ENCODE results near the gene NIPA2.

NIPA2 gene

DNA sequence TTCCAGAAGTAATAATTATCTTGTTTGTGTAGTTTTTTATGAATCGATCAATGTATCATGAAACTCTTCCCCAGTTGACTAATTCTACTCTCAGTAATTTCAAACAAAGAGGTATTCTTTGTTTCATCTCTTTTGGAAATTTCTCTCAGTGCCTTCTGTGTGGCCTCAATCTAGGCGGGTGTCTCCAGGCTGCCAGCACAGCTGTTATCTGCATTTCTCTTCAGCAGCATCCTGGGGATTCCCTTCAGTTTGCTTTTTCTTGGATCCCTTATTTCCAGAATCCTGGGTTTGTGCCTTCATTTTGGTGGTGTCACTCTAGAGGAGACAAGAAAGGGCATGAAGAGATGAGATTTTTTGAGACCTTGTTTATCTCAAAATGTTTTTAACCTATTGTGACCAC, 22.7 kb downstream of the NIPA2 start:
- TF ChIP-seq CTCF (conservative IDR thresholded peaks at IDR 0.05), result no peak

GRCh38 chr15:22863356-22863755, 24.9 kb downstream of the NIPA2 start:
- TF ChIP-seq CTCF (conservative IDR thresholded peaks at IDR 0.05), result no peak
- H3K27ac ChIP-seq, result peak overlapping the region; percentile 73; the same call in 1 of the 2 replicates

More for the DNA sequence above, 22.7 kb downstream of the NIPA2 start:
- H3K27ac ChIP-seq, result peak overlapping the region; percentile 73

- no peak for TF ChIP-seq CTCF (conservative IDR thresholded peaks at IDR 0.05)
- H3K27ac ChIP-seq, result no peak overlapping the region
Measured at GRCh38 chr15:22866079-22866478, 27.6 kb downstream of the NIPA2 start.

- H3K27ac ChIP-seq, result peak overlapping the region; percentile 65
- no peak for TF ChIP-seq CTCF (conservative IDR thresholded peaks at IDR 0.05)
Measured at GRCh38 chr15:22867886-22868285, 29.4 kb downstream of the NIPA2 start.

GRCh38 chr15:22868495-22868894, 30.0 kb downstream of the NIPA2 start:
- H3K27ac ChIP-seq, result peak overlapping the region; percentile 65
- TF ChIP-seq CTCF (conservative IDR thresholded peaks at IDR 0.05), result no peak

DNA sequence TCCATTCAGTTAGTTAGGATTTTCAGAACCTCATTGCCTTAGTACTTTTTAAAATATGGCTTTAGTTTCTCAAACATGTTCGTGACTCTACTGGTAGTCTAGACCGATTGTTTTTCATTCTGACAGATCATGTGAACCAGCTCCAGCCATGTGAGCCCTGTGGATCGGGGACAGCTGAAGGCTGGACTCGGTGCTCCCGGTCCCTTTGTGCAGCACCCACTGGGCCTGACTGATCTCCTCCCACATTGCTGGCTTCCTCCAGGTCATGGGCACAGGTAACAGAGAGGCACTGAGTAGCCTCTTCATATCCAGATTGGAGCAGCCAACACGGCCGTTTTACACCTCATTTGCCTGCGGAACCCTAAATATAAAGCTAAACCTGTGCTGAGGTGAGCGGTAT, 30.5 kb downstream of the NIPA2 start:
- TF ChIP-seq CTCF (conservative IDR thresholded peaks at IDR 0.05), result no peak
- H3K27ac ChIP-seq, result peak overlapping the region; percentile 65

DNA sequence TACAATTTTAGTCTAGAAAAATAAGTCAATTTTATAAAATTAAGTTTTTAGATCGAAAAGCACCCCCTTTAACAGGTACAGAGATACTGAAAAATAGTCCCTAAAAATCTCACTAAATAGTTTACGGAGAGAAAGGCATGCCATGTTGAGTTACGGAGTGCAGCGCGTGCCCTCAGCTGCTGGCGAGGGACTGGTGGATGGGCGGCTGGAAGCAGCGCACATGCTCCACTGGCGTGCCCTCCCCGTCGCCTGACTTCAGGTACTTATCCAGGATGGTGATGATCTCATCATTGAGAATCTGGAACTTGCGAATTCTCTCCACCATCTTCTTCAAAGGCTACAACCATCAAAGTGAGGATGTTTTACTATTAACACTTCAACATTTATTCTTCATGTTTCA, 31.4 kb downstream of the NIPA2 start:
- TF ChIP-seq CTCF (conservative IDR thresholded peaks at IDR 0.05), result no peak

GRCh38 chr15:22870865-22871264, 32.4 kb downstream of the NIPA2 start:
- no peak overlapping the region for H3K27ac ChIP-seq

More for the DNA sequence above, 31.4 kb downstream of the NIPA2 start:
- H3K27ac ChIP-seq, result peak overlapping the region; percentile 65

More at GRCh38 chr15:22870865-22871264, 32.4 kb downstream of the NIPA2 start:
- TF ChIP-seq CTCF (conservative IDR thresholded peaks at IDR 0.05), result no peak
